MM.1S (cell line): Measurements from ENCODE around the gene MAFF.

ENCODE experiments used
- DNase-seq: peaks from one replicate; pipeline ENCODE4 v3.0.0-alpha.2; 2015
- H2AFZ ChIP-seq: fragments of 300-600 bp; sonication (generic); 2 replicates; pipeline ENCODE4 v1.6.0; 2016; ENCODE audit warnings: antibody characterized with exemption, low read length
- H3F3A ChIP-seq: fragments of 300-600 bp; sonication (generic); 2 replicates; pipeline ENCODE4 v1.6.1; 2016; ENCODE audit warnings: mild to moderate bottlenecking, antibody characterized with exemption, low read length, moderate library complexity, mixed read lengths; ENCODE audit not compliant: insufficient read depth
- H3K27ac ChIP-seq: fragments of 300-600 bp; sonication (generic); 2 replicates; pipeline ENCODE4 v1.5.1; 2016; ENCODE audit warnings: mild to moderate bottlenecking, low read length
- H3K27me3 ChIP-seq: fragments of 300-600 bp; sonication (generic); replicated peaks from 2 replicates; pipeline ENCODE4 v1.6.0; 2016; ENCODE audit warnings: low read length; ENCODE audit not compliant: insufficient read depth
- H3K36me3 ChIP-seq: fragments of 300-600 bp; sonication (generic); replicated peaks from 2 replicates; pipeline ENCODE4 v1.6.1; 2016; ENCODE audit warnings: mild to moderate bottlenecking, low read length, mixed read lengths; ENCODE audit not compliant: insufficient read depth
- H3K4me1 ChIP-seq: fragments of 300-600 bp; sonication (generic); 2 replicates; pipeline ENCODE4 v1.6.1; 2016; ENCODE audit warnings: low read length, mixed read lengths
- H3K4me2 ChIP-seq: fragments of 300-600 bp; sonication (generic); 2 replicates; pipeline ENCODE4 v1.6.0; 2016; ENCODE audit warnings: low read depth, low read length
- H3K4me3 ChIP-seq: fragments of 300-600 bp; sonication (generic); 2 replicates; pipeline ENCODE4 v1.5.1; 2016; ENCODE audit warnings: low read length, mixed read lengths
- H3K79me2 ChIP-seq: fragments of 300-600 bp; sonication (generic); 2 replicates; pipeline ENCODE4 v1.6.1; 2016; ENCODE audit warnings: mixed run types, low read length, mixed read lengths
- H3K9ac ChIP-seq: fragments of 300-600 bp; sonication (generic); 2 replicates; pipeline ENCODE4 v1.6.1; 2016; ENCODE audit warnings: low read length, mixed read lengths
- H3K9me2 ChIP-seq: fragments of 300-600 bp; sonication (generic); replicated peaks from 2 replicates; pipeline ENCODE4 v1.6.1; 2016; ENCODE audit warnings: mild to moderate bottlenecking, low read length, mixed read lengths; ENCODE audit not compliant: insufficient read depth
- H3K9me3 ChIP-seq: fragments of 300-600 bp; sonication (generic); replicated peaks from 2 replicates; pipeline ENCODE4 v1.6.1; 2016; ENCODE audit warnings: mild to moderate bottlenecking, low read length, mixed read lengths; ENCODE audit not compliant: insufficient read depth
- H4K20me1 ChIP-seq: fragments of 300-600 bp; sonication (generic); 2 replicates; pipeline ENCODE4 v1.6.1; 2016; ENCODE audit warnings: mild to moderate bottlenecking, low read length, moderate library complexity, mixed read lengths; ENCODE audit not compliant: insufficient read depth
- CTCF ChIP-seq: fragments of 300-600 bp; sonication (generic); IDR thresholded peaks from 2 replicates; pipeline ENCODE4 v1.5.1; 2016; ENCODE audit warnings: antibody characterized with exemption, low read length, mixed read lengths
- EZH2 ChIP-seq: fragments of 300-600 bp; sonication (generic); optimal IDR thresholded peaks from 2 replicates; pipeline ENCODE3; 2017; ENCODE audit warnings: low read depth, mild to moderate bottlenecking, antibody characterized with exemption, low read length, mixed read lengths
- EZH2phosphoT487 ChIP-seq: fragments of 300-600 bp; sonication (generic); IDR thresholded peaks from 2 replicates; pipeline ENCODE4 v1.6.1; 2018; ENCODE audit warnings: antibody characterized with exemption, low read length

MAFF gene

GRCh38 chr22:38207898-38208432 is 6.2 kb downstream of the MAFF start:
- Histone ChIP-seq H3K9me3 (no peaks in the 10 kb centered on the region), H3K36me3 (no peaks in the 10 kb centered on the region), H3K9ac (no peak overlapping the region), H4K20me1 (no peaks in the 10 kb centered on the region), H3K9me2 (no peaks in the 10 kb centered on the region), H3K27me3 (no peaks in the 10 kb centered on the region), H3K4me1 (peaks cover 8% of the 10 kb centered on the region; the same call in 1 of the 2 replicates), H3K4me2 (no peak overlapping the region), H3K4me3 (no peak overlapping the region), H3K27ac (no peak overlapping the region), H3F3A (peaks cover 6% of the 10 kb centered on the region; the same call in 1 of the 2 replicates), H3K79me2 (peaks cover 86% of the 10 kb centered on the region), H2AFZ (no peak overlapping the region)
- TF ChIP-seq EZH2 = no peak
- TF ChIP-seq CTCF = no peak
- TF ChIP-seq EZH2phosphoT487 = no peak
- no peak for DNase-seq

DNA sequence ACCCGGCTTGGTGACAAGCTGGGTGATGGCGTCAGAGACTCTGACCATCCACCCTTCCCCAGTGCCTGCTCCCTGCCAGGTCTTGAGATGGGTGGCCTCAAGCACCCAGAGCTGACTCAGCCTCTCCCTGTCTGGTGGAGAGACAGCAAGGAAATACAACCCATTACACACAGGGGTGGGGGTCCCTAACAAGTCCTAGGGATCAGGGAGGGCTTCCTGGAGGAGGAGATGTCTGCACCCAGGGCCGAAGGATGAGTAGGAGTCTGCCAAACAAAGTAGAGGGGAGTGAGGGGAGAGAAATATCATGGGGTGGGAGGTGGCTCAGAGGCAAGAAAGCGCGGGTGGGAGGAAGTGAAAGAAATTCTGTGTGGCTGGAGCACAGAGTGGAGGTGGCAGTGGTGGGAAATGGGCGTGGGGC is 6.8 kb downstream of the MAFF start:
- Histone ChIP-seq H2AFZ (no peak overlapping the region), H3K9me2 (no peaks in the 10 kb centered on the region), H3K36me3 (no peaks in the 10 kb centered on the region), H4K20me1 (no peaks in the 10 kb centered on the region), H3K4me1 (peaks cover 13% of the 10 kb centered on the region), H3K9ac (no peak overlapping the region), H3K4me2 (no peak overlapping the region), H3K4me3 (no peak overlapping the region), H3F3A (0 out of 2 replicates have a peak, but pooled peaks cover 2% of the 10 kb centered on the region), H3K9me3 (no peaks in the 10 kb centered on the region), H3K27me3 (no peaks in the 10 kb centered on the region), H3K79me2 (peaks cover 85% of the 10 kb centered on the region), H3K27ac (no peak overlapping the region)
- no peak for TF ChIP-seq EZH2
- TF ChIP-seq EZH2phosphoT487 = no peak
- no peak for TF ChIP-seq CTCF
- DNase-seq = no peak

DNA sequence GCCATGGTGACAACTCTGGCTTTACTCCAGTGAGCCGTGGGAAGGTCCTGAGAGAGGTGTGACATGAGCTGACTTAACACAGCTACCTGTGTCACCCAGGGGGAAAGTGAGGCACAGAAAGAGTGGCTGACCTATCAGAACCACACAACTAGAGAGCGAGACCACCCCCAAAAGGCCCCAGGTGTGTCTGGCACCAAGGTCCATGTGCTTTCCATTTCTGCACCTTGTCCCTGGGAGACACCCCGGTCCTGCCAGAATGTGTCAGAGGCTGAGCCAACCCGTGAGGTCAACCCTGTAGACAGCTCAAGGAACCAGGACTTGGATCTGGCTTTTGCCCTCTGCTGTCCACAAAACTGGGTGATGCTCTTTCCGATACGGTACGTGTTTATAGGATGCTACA is 9.8 kb downstream of the MAFF start:
- Histone ChIP-seq H3K4me3 (no peak overlapping the region), H3K27ac (no peak overlapping the region), H3K9ac (no peak overlapping the region), H2AFZ (no peak overlapping the region), H3K36me3 (no peaks in the 10 kb centered on the region), H3K4me1 (peaks cover 14% of the 10 kb centered on the region), H3F3A (peaks cover 12% of the 10 kb centered on the region; the same call in 1 of the 2 replicates), H3K9me3 (no peaks in the 10 kb centered on the region), H3K4me2 (no peak overlapping the region), H3K9me2 (no peaks in the 10 kb centered on the region), H3K27me3 (no peaks in the 10 kb centered on the region), H3K79me2 (peaks cover 70% of the 10 kb centered on the region), H4K20me1 (no peaks in the 10 kb centered on the region)
- no peak for DNase-seq
- TF ChIP-seq CTCF = no peak
- no peak for TF ChIP-seq EZH2phosphoT487
- TF ChIP-seq EZH2 = no peak
